PC-3 (cell line): ENCODE results near the gene PARVA.

Experiments
- CTCF ChIP-seq: fragments of 300-600 bp; sonication (generic); conservative IDR thresholded peaks from 2 replicates; pipeline ENCODE4 v1.5.1; 2017; ENCODE audit warnings: antibody characterized with exemption, low read depth, mild to moderate bottlenecking, low read length
- EZH2 ChIP-seq: fragments of 300-600 bp; sonication (generic); IDR thresholded peaks from one replicate; pipeline ENCODE4 v1.6.1; 2017; ENCODE audit warnings: antibody characterized with exemption, mild to moderate bottlenecking, low read length; ENCODE audit not compliant: unreplicated experiment
- EZH2phosphoT487 ChIP-seq: fragments of 300-600 bp; sonication (generic); IDR thresholded peaks from 2 replicates; pipeline ENCODE4 v1.6.1; 2018; ENCODE audit warnings: mild to moderate bottlenecking, antibody characterized with exemption, low read length, borderline replicate concordance

DNA sequence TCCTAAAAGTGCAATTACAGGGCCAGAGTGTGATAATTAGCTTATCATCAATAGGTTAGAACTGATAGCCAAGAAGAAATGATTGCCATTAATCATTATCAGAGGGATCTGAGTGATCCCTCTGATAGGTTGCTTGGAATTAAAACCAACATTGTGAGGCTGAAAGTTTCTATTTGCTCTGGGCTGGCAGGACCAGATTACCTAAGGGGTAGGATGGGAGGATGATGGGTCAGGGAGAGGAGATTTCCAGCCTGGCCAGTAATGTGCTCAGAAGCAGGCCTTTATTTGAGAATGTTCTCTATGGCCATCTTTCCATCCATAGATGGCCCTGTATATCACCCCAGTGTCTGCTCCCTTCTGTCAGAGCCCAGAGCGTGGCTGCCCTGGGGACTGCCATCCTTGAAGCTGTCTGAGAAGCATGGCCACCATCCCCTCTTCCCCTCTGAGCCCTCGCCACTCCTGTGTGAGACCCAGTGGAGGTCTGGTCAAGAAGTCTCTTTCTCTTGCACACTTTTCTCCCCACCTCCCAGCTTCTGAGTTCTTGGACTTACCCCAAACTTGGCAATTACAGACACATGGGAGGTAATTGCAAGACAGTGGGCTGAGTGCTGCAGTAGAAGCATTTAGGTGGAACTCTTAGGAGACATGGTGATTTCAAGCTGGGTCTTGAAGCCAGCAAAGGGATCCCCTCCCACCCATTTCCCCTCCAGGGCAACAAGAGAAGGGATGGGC, 11.7 kb downstream of the PARVA start:
- no peak for TF ChIP-seq CTCF
- TF ChIP-seq EZH2 = no peak
- TF ChIP-seq EZH2phosphoT487 = no peak
